ENCODE measurements around the gene ARPC5. TPM values are rescaled to one million over a fixed set of nuclear protein-coding genes. Genes with fewer than 3 reads are reported as not detected.

ARPC5 gene
- total and polyA plus RNA-seq, 2 of the 8 experiments (the other 6 are each of a cell fraction or from before 2014, with no cell fraction given) = 24.0 to 60.8 TPM

DNA sequence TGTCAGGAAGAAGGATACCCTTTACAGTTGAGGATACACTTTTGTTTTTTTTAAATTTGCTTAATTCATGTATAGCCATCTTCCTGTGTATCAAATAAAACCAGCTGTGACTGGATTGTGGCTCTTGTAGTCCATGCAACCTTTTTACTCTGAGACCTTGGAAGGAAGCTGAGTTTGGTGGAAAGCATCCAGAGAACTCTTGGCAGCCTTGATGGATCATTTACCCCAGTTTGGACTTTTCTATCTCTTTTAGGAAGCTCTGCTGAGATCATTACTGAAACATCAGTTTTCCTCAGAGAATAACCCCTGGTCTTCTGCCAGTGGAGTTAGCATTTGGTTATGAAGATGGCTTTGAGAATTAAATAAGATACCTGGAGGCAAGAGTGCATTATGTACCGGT is 38.8 kb upstream of the ARPC5 start:
- no peak overlapping the region for H2AK5ac ChIP-seq (ENCODE audit: low read depth, low read length)
- H2BK5ac ChIP-seq (ENCODE audit: low read depth, low read length) = no peak overlapping the region
- H4K5ac ChIP-seq (ENCODE audit: insufficient read length, low read depth, low read length) = no peak overlapping the region
- 0 out of 4 replicates have a peak, but pooled peaks cover 3 to 5% of the 10 kb centered on the region in 2 experiments for H3K9me3 ChIP-seq (ENCODE audit: insufficient read depth in 2 of 2, low read depth in 1 of 2, low read length in 1 of 2)
- ChIA-PET POLR2A (ENCODE audit: partially characterized antibody) (no interaction called here), CTCF (ENCODE audit: partially characterized antibody) (interaction anchor here (1.2 to 4.9 kb wide), 5 partner anchors 10 to 241 kb away, joined by 3 to 43 read pairs (median 7); no protein-coding TSS in a partner anchor)
- no peaks in the 10 kb centered on the region for H3K79me2 ChIP-seq (ENCODE audit: control insufficient read depth in 1 of 2, insufficient read depth in 2 of 2, low read length in 2 of 2)
- H3K36me3 ChIP-seq (ENCODE audit: control insufficient read depth in 2 of 4, insufficient read depth in 4 of 4, low read length in 3 of 4) = no peaks in the 10 kb centered on the region
- H4K20me1 ChIP-seq (replicated peaks in 1 of 2; ENCODE audit: control insufficient read depth in 1 of 2, insufficient read depth in 2 of 2, low read length in 2 of 2) = no peaks in the 10 kb centered on the region
- H3K18ac ChIP-seq (ENCODE audit: extremely low read depth, low read length) = no peak overlapping the region
- no peak overlapping the region for H2BK20ac ChIP-seq (ENCODE audit: low read length)
- H2BK15ac ChIP-seq (ENCODE audit: low read length) = no peak overlapping the region
- no peak overlapping the region for H3K14ac ChIP-seq (ENCODE audit: insufficient read length)
- no peak overlapping the region for H3K4me2 ChIP-seq (ENCODE audit: insufficient read depth in 1 of 2, low read depth in 2 of 2, low read length in 2 of 2)
- H2BK12ac ChIP-seq (ENCODE audit: low read depth, low read length) = no peak overlapping the region
- H3K23ac ChIP-seq (ENCODE audit: insufficient read length) = no peak overlapping the region
- no peak overlapping the region for H3K9ac ChIP-seq (replicated peaks in 1 of 4; ENCODE audit: extremely low read depth in 1 of 4, low read depth in 3 of 4, low read length in 3 of 4)
- H3K4me3 ChIP-seq (ENCODE audit: extremely low read depth in 1 of 4, insufficient read depth in 2 of 4, low read depth in 3 of 4, low read length in 4 of 4) = no peak overlapping the region
- no peaks in the 10 kb centered on the region for H3K23me2 ChIP-seq (ENCODE audit: low read depth, low read length)
- no peak overlapping the region for H3K56ac ChIP-seq (replicated peaks; ENCODE audit: insufficient read length, low read depth, low read length)
- no peaks in the 10 kb centered on the region for H3K79me1 ChIP-seq (ENCODE audit: low read depth, low read length)
- H3K27ac ChIP-seq (ENCODE audit: low read depth, low read length) = no peak overlapping the region
- DNase-seq (ENCODE audit: low read depth in 1 of 2, low spot score in 2 of 2) (no peak), FAIRE-seq (no peak)
- H4K91ac ChIP-seq (replicated peaks; ENCODE audit: insufficient read length, low read length) = no peak overlapping the region
- H2BK120ac ChIP-seq (replicated peaks; ENCODE audit: low read depth, low read length) = no peak overlapping the region
- WGBS, 2 experiments (ENCODE audit: extremely low coverage in 1 of 2, insufficient coverage in 1 of 2, insufficient read length in 1 of 2, insufficient replicate concordance in 2 of 2, low coverage in 1 of 2, low lambda C conversion rate in 2 of 2, missing lambda C conversion rate in 1 of 2) = 100% methylated on average over 1 of the region's 1 CpG; no CpG with 5 or more reads in 1 of the 2 experiments
- no peak overlapping the region for H4K8ac ChIP-seq (ENCODE audit: extremely low read depth, insufficient read depth, low read length)
- H3K4me1 ChIP-seq (replicated peaks in 1 of 4; ENCODE audit: control insufficient read depth in 3 of 4, insufficient read depth in 4 of 4, low read length in 3 of 4) = 0 out of 7 replicates have a peak, but pooled peaks cover 0 to 2% (median 0%) of the 10 kb centered on the region in 4 experiments
- no peak overlapping the region for H3K4ac ChIP-seq (replicated peaks; ENCODE audit: insufficient read length, low read depth, low read length)
- H3K27me3 ChIP-seq (replicated peaks in 1 of 4; ENCODE audit: control insufficient read depth in 3 of 4, extremely low read depth in 1 of 4, insufficient read depth in 3 of 4, low read length in 3 of 4) = no peaks in the 10 kb centered on the region
- H2AFZ ChIP-seq (ENCODE audit: low read length) = no peak overlapping the region
- TF ChIP-seq FOSL1 (IDR thresholded peaks at IDR 0.05; ENCODE audit: insufficient read depth, low read depth, low read length) (no peak), TAF1 (IDR thresholded peaks at IDR 0.05; ENCODE audit: low read depth, low read length) (no peak), KDM1A (IDR thresholded peaks at IDR 0.05; ENCODE audit: borderline replicate concordance, low read length) (no peak), CHD2 (IDR thresholded peaks at IDR 0.05; ENCODE audit: low read length) (no peak), SIN3A (conservative IDR thresholded peaks at IDR 0.05 in 1 of 2, IDR thresholded peaks at IDR 0.05 in 1 of 2; ENCODE audit: low read depth in 1 of 2, low read length in 2 of 2) (no peak), EP300 (IDR thresholded peaks at IDR 0.05; ENCODE audit: borderline replicate concordance in 1 of 2, low read depth in 2 of 2, low read length in 2 of 2) (no peak), TBP (IDR thresholded peaks at IDR 0.05; ENCODE audit: low read depth, low read length) (no peak), SAP30 (IDR thresholded peaks at IDR 0.05; ENCODE audit: insufficient read depth, insufficient replicate concordance, low read length) (no peak), SUZ12 (IDR thresholded peaks at IDR 0.05; ENCODE audit: low read length) (no peak), TEAD4 (IDR thresholded peaks at IDR 0.05; ENCODE audit: low read depth, low read length) (no peak), SIX5 (IDR thresholded peaks at IDR 0.05; ENCODE audit: low read depth, low read length) (no peak), RNF2 (IDR thresholded peaks at IDR 0.05; ENCODE audit: borderline replicate concordance, low read depth, low read length, missing control alignments, poor library complexity, severe bottlenecking) (no peak)
